Ramos (cell line): ENCODE results near the gene ANKRD16.
"Not testable (repeated sequence)": the region's sequence is repeated elsewhere in the genome, so short reads cannot be mapped to it uniquely, and the experiment has no call there.

Experiments used
- in situ Hi-C: fragments of 300-500 bp; cut with MboI; formaldehyde crosslinking; loops from one replicate; pipeline ENCODE4 v1.14.3; 2022; ENCODE audit warnings: low sequenced_read_pairs; ENCODE audit not compliant: unreplicated experiment

ANKRD16 gene

GRCh38 chr10:5887029-5887428, 2.7 kb downstream of the ANKRD16 start:
- in situ Hi-C loops, result no loop called here

- in situ Hi-C loops, result no loop called here
Observed at GRCh38 chr10:5885619-5886018, 4.1 kb downstream of the ANKRD16 start.

GRCh38 chr10:5882961-5883360, 6.7 kb downstream of the ANKRD16 start:
- in situ Hi-C loops, result no loop called here

GRCh38 chr10:5877041-5877440, 12.7 kb downstream of the ANKRD16 start:
- in situ Hi-C loops, result not testable (repeated sequence)

- in situ Hi-C loops, result no loop called here
Observed at GRCh38 chr10:5876181-5876768, 13.4 kb downstream of the ANKRD16 start.

- in situ Hi-C loops, result no loop called here
Observed at GRCh38 chr10:5873515-5873995, 16.1 kb downstream of the ANKRD16 start.

- in situ Hi-C loops, result no loop called here
Observed at GRCh38 chr10:5871596-5871995, 18.1 kb downstream of the ANKRD16 start.

GRCh38 chr10:5869156-5869555, 20.5 kb downstream of the ANKRD16 start:
- in situ Hi-C loops, result no loop called here

GRCh38 chr10:5868383-5868782, 21.3 kb downstream of the ANKRD16 start:
- in situ Hi-C loops, result not testable (repeated sequence)

GRCh38 chr10:5867091-5867615, 22.5 kb downstream of the ANKRD16 start:
- in situ Hi-C loops, result not testable (repeated sequence)

GRCh38 chr10:5866451-5867081, 23.1 kb downstream of the ANKRD16 start:
- in situ Hi-C loops, result not testable (repeated sequence)

GRCh38 chr10:5862981-5863685, 26.6 kb downstream of the ANKRD16 start:
- in situ Hi-C loops, result not testable (repeated sequence)

- in situ Hi-C loops, result no loop called here
Observed at GRCh38 chr10:5862360-5862961, 27.2 kb downstream of the ANKRD16 start.

GRCh38 chr10:5860066-5860465, 29.6 kb downstream of the ANKRD16 start:
- in situ Hi-C loops, result no loop called here

GRCh38 chr10:5858811-5859210, 30.9 kb downstream of the ANKRD16 start:
- in situ Hi-C loops, result no loop called here

GRCh38 chr10:5856701-5857004, 33.0 kb downstream of the ANKRD16 start:
- in situ Hi-C loops, result no loop called here

GRCh38 chr10:5855979-5856700, 33.6 kb downstream of the ANKRD16 start:
- in situ Hi-C loops, result no loop called here

- in situ Hi-C loops, result no loop called here
Observed at GRCh38 chr10:5854131-5854475, 35.6 kb downstream of the ANKRD16 start.

GRCh38 chr10:5846667-5847066, 43.0 kb downstream of the ANKRD16 start:
- in situ Hi-C loops, result not testable (repeated sequence)

- in situ Hi-C loops, result no loop called here
Observed at GRCh38 chr10:5844345-5845055, 45.2 kb downstream of the ANKRD16 start.
